Measurements from ENCODE around the gene KIF1B. TPM values are rescaled to one million over a fixed set of nuclear protein-coding genes. Genes with fewer than 3 reads are reported as not detected.

The KIF1B gene
- total and polyA plus RNA-seq, 4 donors = 8.4 to 40.9 (median 8.9) TPM

DNA sequence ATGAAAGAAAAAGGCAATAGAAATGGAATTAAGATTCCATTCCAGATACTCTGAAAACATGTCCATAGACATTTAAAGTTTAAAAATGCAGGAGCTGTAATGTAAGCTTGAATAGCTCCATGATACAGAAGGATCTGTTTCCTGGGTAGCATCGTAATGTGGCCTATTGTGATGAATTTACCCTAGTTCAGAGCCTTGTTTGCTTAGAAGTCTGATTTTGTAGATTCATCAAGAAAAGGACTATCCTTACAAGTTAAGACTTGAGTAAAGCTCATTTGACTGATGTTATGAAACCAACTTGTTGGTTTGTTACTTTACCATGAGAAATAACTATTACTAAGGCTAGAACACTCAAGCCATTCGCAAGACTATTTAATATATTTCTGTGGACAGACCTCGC lies 55.5 kb downstream of the KIF1B start:
- H3K9ac ChIP-seq (ENCODE audit: low read depth in 1 of 2, low read length in 2 of 2) = no peak overlapping the region
- peaks cover 5 to 28% (median 19%) of the 10 kb centered on the region in 4 donors for H3K36me3 ChIP-seq (ENCODE audit: control insufficient read depth in 4 of 4, insufficient read depth in 3 of 4, low read depth in 1 of 4, low read length in 3 of 4)
- TF ChIP-seq RXRA (IDR thresholded peaks at IDR 0.05) (no peak), SP1 (IDR thresholded peaks at IDR 0.05) (no peak)
- TF ChIP-seq, protein P1, sequence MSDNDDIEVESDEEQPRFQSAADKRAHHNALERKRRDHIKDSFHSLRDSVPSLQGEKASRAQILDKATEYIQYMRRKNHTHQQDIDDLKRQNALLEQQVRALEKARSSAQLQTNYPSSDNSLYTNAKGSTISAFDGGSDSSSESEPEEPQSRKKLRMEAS (IDR thresholded peaks at IDR 0.05) = no peak
- H3K27me3 ChIP-seq (ENCODE audit: control insufficient read depth in 4 of 4, insufficient read depth in 4 of 4, low read length in 3 of 4) = no peaks in the 10 kb centered on the region
- no peaks in the 10 kb centered on the region for H3K9me3 ChIP-seq (ENCODE audit: control insufficient read depth in 4 of 4, low read length in 3 of 4)
- H3K27ac ChIP-seq (ENCODE audit: low read depth in 1 of 2, low read length in 2 of 2) = no peak overlapping the region
- H3K4me3 ChIP-seq (ENCODE audit: low read depth in 1 of 3, low read length in 3 of 3) = no peak overlapping the region
- DNase-seq (ENCODE audit: low spot score) = no peak
- H3K4me1 ChIP-seq (ENCODE audit: control insufficient read depth in 4 of 4, insufficient read depth in 4 of 4, low read length in 3 of 4) = peaks cover 0 to 2% (median 0%) of the 10 kb centered on the region in 4 donors
- 98% methylated on average over 3 of the region's 3 CpGs for WGBS

DNA sequence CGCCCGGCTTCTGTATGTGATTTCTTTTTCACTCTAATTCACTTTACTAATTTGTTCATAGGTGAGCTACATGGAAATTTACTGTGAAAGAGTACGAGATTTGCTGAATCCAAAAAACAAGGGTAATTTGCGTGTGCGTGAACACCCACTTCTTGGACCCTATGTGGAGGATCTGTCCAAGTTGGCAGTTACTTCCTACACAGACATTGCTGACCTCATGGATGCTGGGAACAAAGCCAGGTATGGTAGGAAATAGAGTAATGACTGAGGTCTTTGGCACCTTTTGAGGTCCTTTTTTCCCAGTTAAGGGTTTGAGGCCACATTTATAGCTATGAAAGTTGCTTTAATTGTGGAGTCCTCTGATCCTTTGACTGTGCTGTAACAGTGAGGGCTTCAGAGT lies 56.9 kb downstream of the KIF1B start:
- peaks cover 3 to 21% (median 15%) of the 10 kb centered on the region in 4 donors for H3K36me3 ChIP-seq (ENCODE audit: control insufficient read depth in 4 of 4, insufficient read depth in 3 of 4, low read depth in 1 of 4, low read length in 3 of 4)
- no peak for TF ChIP-seq RAD21 (IDR thresholded peaks at IDR 0.05)

DNA sequence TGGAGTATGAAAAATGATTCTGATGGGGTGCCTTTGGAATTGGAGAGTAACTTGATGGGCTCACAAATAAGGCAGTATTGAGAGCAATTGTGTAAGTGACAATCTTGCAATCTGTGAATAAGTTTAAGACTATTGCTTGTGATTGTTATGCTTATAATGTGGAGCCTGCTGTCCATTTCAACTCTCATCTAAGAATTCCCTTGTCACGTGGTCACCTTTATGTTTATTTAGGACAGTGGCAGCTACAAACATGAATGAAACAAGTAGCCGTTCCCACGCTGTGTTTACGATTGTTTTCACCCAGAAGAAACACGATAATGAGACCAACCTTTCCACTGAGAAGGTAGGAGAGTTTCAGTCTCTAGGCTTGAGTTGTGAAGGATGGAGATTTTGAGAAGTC lies 57.6 kb downstream of the KIF1B start:
- H3K9me3 ChIP-seq (ENCODE audit: control insufficient read depth in 4 of 4, low read length in 3 of 4) = no peaks in the 10 kb centered on the region
- no peak overlapping the region for H3K27ac ChIP-seq (ENCODE audit: low read depth in 1 of 2, low read length in 2 of 2)
- WGBS = 94% methylated on average over 5 of the region's 5 CpGs
- TF ChIP-seq FOXA1 (IDR thresholded peaks at IDR 0.05) (no peak), YY1 (IDR thresholded peaks at IDR 0.05) (no peak), JUND (IDR thresholded peaks at IDR 0.05) (no peak), RXRA (IDR thresholded peaks at IDR 0.05) (no peak), FOXA2 (IDR thresholded peaks at IDR 0.05) (no peak), RAD21 (IDR thresholded peaks at IDR 0.05) (no peak), HNF4G (IDR thresholded peaks at IDR 0.05) (no peak)
- TF ChIP-seq, protein P2, sequence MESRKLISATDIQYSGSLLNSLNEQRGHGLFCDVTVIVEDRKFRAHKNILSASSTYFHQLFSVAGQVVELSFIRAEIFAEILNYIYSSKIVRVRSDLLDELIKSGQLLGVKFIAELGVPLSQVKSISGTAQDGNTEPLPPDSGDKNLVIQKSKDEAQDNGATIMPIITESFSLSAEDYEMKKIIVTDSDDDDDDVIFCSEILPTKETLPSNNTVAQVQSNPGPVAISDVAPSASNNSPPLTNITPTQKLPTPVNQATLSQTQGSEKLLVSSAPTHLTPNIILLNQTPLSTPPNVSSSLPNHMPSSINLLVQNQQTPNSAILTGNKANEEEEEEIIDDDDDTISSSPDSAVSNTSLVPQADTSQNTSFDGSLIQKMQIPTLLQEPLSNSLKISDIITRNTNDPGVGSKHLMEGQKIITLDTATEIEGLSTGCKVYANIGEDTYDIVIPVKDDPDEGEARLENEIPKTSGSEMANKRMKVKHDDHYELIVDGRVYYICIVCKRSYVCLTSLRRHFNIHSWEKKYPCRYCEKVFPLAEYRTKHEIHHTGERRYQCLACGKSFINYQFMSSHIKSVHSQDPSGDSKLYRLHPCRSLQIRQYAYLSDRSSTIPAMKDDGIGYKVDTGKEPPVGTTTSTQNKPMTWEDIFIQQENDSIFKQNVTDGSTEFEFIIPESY (IDR thresholded peaks at IDR 0.05) = no peak
- TF ChIP-seq, protein P3, sequence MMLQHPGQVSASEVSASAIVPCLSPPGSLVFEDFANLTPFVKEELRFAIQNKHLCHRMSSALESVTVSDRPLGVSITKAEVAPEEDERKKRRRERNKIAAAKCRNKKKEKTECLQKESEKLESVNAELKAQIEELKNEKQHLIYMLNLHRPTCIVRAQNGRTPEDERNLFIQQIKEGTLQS (IDR thresholded peaks at IDR 0.05) = no peak
- TF ChIP-seq, protein P4, sequence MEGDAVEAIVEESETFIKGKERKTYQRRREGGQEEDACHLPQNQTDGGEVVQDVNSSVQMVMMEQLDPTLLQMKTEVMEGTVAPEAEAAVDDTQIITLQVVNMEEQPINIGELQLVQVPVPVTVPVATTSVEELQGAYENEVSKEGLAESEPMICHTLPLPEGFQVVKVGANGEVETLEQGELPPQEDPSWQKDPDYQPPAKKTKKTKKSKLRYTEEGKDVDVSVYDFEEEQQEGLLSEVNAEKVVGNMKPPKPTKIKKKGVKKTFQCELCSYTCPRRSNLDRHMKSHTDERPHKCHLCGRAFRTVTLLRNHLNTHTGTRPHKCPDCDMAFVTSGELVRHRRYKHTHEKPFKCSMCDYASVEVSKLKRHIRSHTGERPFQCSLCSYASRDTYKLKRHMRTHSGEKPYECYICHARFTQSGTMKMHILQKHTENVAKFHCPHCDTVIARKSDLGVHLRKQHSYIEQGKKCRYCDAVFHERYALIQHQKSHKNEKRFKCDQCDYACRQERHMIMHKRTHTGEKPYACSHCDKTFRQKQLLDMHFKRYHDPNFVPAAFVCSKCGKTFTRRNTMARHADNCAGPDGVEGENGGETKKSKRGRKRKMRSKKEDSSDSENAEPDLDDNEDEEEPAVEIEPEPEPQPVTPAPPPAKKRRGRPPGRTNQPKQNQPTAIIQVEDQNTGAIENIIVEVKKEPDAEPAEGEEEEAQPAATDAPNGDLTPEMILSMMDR (IDR thresholded peaks at IDR 0.05; ENCODE audit: low read depth, low read length, missing input control) = no peak
- TF ChIP-seq, protein P5, sequence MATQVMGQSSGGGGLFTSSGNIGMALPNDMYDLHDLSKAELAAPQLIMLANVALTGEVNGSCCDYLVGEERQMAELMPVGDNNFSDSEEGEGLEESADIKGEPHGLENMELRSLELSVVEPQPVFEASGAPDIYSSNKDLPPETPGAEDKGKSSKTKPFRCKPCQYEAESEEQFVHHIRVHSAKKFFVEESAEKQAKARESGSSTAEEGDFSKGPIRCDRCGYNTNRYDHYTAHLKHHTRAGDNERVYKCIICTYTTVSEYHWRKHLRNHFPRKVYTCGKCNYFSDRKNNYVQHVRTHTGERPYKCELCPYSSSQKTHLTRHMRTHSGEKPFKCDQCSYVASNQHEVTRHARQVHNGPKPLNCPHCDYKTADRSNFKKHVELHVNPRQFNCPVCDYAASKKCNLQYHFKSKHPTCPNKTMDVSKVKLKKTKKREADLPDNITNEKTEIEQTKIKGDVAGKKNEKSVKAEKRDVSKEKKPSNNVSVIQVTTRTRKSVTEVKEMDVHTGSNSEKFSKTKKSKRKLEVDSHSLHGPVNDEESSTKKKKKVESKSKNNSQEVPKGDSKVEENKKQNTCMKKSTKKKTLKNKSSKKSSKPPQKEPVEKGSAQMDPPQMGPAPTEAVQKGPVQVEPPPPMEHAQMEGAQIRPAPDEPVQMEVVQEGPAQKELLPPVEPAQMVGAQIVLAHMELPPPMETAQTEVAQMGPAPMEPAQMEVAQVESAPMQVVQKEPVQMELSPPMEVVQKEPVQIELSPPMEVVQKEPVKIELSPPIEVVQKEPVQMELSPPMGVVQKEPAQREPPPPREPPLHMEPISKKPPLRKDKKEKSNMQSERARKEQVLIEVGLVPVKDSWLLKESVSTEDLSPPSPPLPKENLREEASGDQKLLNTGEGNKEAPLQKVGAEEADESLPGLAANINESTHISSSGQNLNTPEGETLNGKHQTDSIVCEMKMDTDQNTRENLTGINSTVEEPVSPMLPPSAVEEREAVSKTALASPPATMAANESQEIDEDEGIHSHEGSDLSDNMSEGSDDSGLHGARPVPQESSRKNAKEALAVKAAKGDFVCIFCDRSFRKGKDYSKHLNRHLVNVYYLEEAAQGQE (IDR thresholded peaks at IDR 0.05) = no peak
- H3K4me3 ChIP-seq (ENCODE audit: low read depth in 1 of 3, low read length in 3 of 3) = no peak overlapping the region
- H3K9ac ChIP-seq (ENCODE audit: low read depth in 1 of 2, low read length in 2 of 2) = no peak overlapping the region
- DNase-seq (ENCODE audit: low spot score) = no peak
- H3K36me3 ChIP-seq (ENCODE audit: control insufficient read depth in 4 of 4, insufficient read depth in 3 of 4, low read depth in 1 of 4, low read length in 3 of 4) = peaks cover 3 to 18% (median 12%) of the 10 kb centered on the region in 4 donors
- H3K27me3 ChIP-seq (ENCODE audit: control insufficient read depth in 4 of 4, insufficient read depth in 4 of 4, low read length in 3 of 4) = no peaks in the 10 kb centered on the region
- peaks cover 2 to 11% (median 4%) of the 10 kb centered on the region in 4 donors for H3K4me1 ChIP-seq (ENCODE audit: control insufficient read depth in 4 of 4, insufficient read depth in 4 of 4, low read length in 3 of 4)

More for the DNA sequence above, 56.9 kb downstream of the KIF1B start:
- no peak for DNase-seq (ENCODE audit: low spot score)
- Histone ChIP-seq H3K27me3 (ENCODE audit: control insufficient read depth in 4 of 4, insufficient read depth in 4 of 4, low read length in 3 of 4) (no peaks in the 10 kb centered on the region), H3K4me3 (ENCODE audit: low read depth in 1 of 3, low read length in 3 of 3) (no peak overlapping the region), H3K4me1 (ENCODE audit: control insufficient read depth in 4 of 4, insufficient read depth in 4 of 4, low read length in 3 of 4) (peaks cover 2 to 9% (median 4%) of the 10 kb centered on the region in 4 donors), H3K9me3 (ENCODE audit: control insufficient read depth in 4 of 4, low read length in 3 of 4) (no peaks in the 10 kb centered on the region), H3K9ac (ENCODE audit: low read depth in 1 of 2, low read length in 2 of 2) (no peak overlapping the region), H3K27ac (ENCODE audit: low read depth in 1 of 2, low read length in 2 of 2) (no peak overlapping the region)
- WGBS = 97% methylated on average over 5 of the region's 5 CpGs

Data from liver (tissue), 9 donors.